Measurements from ENCODE around the gene CNNM3.

GRCh38 chr2:96787411-96787810, 28.7 kb upstream of the CNNM3 start:
- TF ChIP-seq EZH2 (IDR thresholded peaks at IDR 0.05; ENCODE audit: insufficient read depth, poor library complexity, severe bottlenecking) (no peak), EZH2phosphoT487 (IDR thresholded peaks at IDR 0.05; ENCODE audit: insufficient read depth, low read depth) (no peak)
